ENCODE data around the gene MCM9.

Gene MCM9

DNA sequence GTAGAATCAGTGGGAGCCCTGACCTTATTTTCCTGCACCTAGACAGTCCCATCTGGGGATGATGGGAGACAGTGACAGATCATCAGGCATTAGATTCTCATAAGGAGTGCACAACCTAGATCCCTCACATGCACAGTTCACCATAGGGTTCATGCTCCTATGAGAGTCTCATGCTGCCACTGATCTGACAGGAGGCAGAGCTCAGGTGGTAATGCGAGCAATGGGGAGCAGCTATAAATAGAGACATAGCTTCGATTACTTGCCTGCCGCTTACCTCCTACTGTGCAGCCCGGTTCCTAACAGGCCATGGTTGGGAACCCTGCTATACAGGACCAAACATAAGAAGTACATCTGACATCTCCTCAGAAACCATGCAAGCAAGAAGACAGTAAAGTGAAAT lies 72.5 kb downstream of the MCM9 start:
- no peak for DNase-seq

DNA sequence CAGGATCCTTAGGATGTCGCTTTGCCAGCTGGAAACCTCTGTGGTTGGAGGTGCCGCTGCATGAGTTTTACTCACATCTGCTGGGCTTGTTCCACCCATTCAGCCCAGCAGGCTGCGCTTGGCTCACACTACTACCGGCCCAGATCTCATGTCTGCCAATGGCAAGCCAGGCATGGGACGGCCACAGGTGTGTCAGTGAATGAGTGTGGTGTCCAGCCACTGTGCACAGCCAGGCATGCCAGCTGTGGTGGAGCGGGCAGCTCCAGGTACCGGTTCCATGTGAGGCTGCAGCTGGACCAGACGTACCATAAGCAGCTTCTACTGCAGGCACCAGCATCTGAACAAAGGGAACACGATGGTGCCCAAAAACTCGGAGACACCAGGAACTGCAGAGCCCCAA lies 74.1 kb downstream of the MCM9 start:
- DNase-seq = no peak

DNA sequence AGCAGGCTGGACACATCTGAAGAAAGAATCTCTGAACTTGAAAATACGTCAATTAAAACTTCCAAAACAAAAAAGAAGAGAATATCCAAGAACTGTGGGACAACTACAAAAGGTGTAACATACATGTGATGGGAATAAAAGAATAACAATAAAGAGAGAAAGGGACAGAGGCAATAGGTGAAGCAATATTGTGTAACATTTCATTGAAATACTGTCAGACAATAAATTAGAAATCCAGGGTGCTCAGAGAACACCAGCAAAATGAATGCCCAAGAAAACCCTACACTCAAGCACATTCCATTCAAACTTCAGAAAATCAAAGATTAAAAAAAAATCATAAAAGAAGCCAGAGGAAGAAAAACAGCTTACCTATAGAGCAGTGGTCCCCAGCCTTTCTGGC lies 74.6 kb downstream of the MCM9 start:
- DNase-seq = no peak

DNA sequence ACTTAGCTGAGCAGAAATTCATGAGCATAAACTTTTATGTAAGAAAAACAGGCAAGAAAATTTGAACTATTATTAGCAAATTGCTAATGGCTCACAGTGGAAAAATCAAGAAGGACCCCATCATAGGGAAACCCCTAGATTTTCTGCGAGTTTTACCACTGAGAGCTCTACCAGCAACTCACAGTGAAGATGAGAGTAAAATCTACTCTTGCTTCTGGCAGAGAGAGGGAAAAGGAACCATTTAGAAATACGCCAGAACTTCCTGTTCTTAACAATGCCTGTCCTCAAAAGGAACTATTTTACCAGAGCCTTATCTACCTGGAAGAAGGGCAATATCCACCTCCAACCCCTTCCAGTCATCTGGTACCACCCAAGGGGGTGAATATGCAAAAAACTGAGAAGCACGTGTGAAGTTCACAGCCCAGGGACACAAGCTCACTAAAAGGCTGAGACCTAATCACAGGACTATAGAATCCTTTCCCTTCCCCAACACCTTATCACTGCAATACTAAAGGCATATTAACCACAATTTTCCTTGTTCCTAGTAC lies 75.4 kb downstream of the MCM9 start:
- no peak for DNase-seq

DNA sequence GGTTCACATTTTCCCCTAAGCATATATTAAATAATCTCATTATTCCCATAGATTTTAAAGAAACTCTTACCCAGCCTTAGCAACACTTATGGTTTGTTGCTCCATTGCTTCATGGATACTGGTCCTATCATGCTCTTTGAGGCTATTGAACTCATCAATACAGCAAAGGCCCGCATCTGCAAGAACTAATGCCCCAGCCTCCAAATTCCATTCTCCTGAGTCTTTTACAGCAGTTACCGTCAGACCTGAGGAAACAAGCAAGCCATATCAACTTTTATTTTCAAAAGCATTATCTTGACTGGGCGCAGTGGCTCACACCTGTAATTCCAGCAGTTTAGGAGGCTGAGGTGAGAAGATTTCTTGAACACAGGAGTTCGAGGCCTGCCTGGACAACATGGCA lies 78.7 kb downstream of the MCM9 start:
- no peak for DNase-seq

DNA sequence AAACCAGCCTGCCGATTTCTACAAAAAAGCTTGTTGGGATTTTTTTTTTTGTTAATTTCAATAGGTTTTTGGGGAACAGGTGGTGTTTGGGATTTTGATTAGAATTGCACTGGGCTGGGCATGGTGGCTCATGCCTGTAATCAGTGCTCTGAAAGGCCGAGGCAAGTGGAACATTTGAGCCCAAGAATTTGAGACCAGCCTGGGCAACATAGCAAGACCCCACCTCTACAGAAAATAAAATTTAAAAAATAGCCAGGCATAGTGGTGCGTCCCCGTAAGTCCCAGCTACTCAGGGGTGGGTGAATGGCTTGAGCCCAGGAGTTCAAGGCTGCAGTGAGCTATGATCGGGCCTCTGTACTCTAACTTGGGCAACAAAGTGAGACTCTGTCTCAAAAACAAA lies 81.6 kb downstream of the MCM9 start:
- DNase-seq = no peak

DNA sequence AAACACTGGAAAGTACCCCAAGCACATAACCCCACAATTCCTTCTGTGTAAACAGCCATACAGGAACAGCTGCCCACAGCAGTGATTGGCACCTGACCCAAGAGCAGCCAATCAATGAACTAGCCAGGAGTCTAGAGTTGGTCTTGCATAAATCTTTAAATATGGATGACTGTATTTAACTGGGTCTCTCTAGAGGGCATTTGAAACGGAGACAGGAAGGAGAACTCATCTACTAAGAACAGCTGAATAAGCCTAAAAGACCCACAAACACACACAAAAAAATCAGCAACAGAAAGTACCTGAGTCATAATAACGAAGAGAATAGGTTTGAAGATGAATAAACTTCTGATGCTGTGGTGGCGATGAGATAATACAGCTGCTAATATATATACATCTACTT lies 90.0 kb downstream of the MCM9 start:
- no peak for DNase-seq

DNA sequence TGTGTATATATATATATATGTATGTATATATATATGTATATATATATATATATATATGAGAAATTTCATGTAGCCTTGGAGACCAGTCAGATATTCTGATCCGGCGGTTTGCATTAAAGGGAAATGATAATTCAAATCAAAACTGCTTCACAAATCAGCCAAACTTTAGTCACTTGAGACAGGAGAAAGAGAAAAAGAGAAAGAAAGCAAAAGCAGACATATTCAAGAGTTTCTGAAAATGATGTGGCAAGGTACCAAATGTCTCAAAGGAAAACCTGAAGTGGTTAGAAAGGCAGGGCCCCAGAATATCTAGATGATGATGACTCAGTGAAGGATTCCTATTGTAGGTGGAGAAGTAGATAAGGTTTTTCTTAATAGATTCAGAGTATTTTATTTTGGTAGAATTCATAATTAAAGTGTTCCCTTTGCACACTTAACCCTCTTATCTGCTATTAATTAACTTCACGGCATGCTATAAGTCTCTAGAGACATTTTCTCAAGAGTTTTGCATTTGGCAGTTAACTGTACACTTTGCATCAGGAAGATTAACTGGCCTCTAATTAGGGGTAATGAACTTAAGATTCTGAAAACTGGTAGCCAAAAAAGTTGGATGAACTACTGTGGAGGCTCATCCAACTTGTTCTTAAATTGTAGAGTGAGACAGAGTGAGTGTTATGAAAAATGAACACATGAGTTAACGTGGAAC lies 91.1 kb downstream of the MCM9 start:
- DNase-seq = no peak

DNA sequence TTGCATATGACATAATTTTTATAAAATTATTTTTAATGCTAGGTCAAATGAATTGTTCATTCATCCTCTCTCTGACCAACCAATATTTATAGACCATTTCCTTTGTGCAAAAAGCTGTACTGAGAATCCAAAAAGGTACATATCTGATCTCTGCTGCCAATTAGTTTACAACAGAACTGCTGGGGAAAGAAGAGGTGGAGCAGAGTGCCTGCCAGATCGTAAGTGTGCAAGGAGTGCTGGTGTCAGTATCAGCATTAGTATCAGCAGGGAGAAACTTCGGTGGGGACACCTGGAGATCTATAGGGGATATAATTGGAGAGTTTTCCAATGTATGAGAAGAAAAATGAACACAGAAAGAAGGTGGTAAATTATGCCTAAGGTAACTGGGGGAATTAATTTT lies 104.3 kb downstream of the MCM9 start:
- DNase-seq = no peak

DNA sequence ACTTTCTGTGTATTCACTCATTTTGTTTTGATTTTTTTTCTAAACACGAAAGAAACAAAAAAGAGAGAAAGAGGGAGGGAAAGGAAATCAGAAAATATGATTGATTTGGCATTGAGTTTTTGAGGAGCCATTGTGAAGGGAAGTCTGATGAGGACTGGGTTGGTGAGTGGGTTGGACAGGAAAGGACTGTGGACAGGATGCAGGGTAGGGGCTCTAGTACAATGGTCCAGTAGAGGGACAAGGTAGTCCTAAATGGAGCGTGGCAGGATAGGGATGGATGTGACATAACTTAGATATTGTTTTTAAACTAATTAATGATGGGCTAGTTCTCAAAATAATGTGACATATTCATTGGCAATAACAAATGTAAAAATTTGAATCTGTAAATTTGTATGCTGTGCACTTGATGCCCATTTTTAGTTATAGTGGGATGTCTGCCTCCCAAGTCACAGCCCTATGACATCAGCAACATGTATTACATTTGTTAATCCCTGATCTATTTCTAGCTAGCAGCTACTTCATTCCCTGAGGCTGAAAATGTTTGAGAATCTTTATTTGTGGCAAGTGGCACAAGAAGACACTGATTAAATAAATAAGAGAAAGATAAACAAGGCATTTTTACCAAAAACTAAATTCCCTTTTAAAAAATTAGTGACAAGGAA lies 105.0 kb downstream of the MCM9 start:
- DNase-seq = no peak

DNA sequence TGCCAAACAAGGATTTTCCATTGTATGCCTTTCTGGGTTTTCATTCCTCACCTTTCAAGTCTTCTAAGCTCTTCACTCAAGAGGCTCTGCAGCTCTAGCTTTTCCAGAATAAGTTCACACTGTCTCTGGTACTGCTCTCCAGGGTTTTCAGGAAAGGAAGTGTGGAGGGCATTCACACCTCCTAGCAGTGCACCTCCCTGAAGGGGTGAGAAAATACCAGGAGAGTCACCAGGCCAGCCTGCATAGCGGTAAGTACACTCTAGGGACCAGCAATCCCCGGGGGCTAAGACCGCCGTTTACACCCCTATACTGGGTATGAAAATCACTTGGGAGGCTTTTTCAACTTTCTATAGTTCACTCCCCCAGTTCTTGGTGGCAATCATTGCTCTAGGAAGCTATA lies 108.9 kb downstream of the MCM9 start:
- no peak for DNase-seq

DNA sequence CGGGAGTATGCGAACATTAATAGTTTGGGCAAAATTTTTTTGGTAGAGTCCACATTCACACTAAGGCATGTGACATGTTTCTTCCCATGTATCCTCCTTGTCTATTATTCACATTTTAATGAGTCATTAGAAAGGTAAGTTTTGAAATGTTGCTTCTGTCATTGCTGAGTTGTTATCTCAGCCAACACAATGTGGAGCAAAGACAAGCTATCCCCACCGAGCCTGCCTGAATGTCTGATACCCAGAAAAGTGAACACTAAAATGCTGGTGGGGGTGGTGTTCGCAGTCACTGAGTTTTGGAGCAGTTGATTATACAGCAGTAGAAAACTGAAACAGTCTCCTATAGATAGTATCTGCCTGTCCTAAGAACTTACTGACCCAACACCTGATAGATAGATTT lies 109.3 kb downstream of the MCM9 start:
- no peak for DNase-seq

DNA sequence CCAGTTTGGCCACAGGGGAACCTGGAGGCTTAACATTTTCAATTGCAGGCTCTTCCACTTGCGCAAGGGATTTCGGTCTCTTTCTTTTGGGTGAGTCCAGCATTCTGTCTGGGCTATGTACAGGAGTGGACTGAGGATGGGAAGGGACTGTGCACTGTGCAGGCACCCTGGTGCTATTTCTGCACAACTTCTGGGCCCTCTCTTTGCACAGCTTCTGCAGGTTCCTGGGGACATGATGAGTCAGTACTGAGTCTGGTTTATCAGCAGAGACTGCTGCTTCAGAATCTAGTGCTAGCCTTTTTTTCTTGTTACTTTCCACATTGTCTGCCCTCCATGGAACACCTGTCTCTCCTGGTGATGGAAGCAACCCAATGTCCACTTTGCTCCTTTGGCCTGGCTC lies 119.5 kb downstream of the MCM9 start:
- no peak for DNase-seq

DNA sequence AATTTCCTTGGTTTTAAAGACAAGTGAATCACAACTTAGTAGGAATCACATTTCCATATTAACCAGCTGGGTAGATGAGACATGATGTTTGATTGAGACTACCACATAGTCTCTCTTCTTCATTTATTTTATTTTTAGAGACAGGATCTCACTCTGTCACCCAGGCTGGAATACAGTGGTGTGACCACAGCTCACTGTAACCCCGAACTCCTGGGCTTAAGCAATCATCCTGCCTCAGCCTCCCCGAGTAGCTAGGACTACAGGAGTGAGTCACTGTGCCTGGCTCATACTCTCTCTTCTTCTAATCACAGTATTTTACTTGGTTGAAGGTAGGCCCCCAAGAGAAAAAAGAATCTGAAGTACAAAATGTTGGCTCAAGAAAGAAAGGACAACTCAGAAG lies 121.2 kb downstream of the MCM9 start:
- DNase-seq = no peak

DNA sequence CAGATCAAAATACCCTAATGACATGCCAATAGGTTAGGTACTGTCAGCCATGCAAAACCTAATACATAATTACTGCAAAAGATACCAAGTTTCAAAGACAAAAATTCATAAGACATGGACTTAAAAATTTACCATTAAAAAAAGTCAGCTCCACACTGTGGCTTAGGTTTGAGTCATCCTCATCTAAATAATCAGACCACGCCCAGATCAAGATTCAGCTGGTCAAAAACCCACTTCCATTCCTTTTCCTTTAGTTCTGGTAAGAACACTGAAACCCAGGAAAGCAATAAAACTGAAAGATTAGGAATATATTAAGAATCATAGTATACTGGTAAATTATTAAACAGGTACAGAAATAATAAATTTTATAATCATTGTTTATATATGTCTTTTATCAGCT lies 122.0 kb downstream of the MCM9 start:
- no peak for DNase-seq

DNA sequence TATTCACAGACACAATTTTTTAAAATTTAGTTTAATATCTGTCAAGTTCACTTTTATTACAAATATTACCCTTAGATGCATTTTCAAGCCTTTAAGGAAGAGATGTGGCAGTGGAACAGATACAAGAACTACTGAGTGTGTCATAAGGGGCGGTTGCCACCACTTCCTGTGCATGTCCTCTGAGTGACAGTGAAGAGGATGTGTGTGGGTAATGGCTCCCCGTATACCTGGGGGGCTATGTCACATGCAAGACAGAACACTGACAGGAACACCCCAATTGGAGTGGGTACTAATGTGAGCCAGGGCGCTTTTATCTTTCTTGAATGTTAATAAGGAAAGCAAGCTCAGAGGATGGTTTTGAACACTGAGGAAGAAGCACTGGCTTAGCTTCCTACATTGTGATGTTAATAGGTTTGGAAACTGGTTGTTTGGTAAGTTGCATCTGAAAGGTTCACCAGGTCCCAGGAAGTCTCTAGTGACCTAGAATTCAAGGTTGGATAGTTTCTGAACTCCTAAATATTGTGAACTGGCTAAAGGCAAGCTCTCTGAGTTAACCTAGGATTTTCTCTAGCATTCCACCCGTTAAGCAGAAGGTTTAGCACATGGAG lies 124.4 kb downstream of the MCM9 start:
- peak; percentile 58 for DNase-seq

DNA sequence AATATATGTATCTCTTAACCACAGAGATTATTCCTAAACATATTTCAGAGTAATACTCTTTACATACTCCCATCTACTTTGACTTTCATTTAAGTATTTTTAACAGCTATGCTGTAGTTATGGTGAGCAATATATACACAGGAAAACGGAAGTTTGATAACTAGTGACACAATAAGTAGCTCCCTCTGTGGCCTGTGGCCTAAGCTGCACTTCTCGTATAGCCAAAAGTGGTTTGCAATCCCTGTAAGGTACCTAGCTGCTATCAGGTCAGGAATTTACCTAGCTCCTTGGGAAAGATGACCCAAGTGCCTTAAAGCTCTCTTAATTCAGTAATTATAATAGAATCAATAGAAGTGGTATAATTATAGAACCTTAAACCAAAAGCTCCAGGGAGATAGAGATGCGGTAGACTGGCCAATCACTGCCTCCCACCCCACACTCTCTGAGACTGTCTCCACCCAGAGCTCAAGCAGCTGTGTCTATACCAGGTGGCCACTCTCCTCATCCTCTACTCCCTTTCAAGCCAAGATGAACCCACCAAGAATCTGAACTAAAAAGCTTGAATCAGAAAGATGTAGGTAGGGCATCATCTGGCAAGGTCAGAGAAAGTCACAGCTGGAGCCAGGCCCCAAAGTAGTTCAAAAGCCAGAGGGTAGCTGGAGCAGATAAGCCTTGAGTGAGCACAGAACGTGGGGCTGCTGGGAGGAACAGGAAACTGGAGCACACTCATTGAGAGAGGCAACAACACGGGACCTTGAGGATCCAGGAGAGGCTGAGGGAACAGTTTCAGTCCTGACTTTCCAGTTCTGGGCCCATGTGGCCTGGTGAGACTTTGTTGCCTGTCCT lies 125.9 kb downstream of the MCM9 start:
- DNase-seq = no peak

DNA sequence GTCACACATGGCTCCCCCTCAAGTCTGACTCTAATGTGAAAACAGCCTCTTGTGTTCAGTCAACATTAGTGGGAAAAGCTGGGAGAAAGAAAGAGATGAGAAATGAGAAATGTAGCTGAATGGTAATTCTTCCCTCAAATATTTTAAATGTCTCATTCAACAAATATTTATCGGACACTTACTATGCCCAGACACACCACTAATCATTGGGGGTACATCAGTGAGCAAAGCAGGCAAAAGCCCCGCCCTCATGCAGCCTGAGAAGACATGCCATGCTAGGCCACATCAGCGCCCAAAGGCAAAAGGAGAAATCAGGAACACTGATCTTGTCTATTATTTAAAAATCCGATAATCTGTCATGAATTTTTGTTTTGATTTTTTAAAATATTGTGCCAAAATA lies 130.9 kb downstream of the MCM9 start:
- DNase-seq = no peak

DNA sequence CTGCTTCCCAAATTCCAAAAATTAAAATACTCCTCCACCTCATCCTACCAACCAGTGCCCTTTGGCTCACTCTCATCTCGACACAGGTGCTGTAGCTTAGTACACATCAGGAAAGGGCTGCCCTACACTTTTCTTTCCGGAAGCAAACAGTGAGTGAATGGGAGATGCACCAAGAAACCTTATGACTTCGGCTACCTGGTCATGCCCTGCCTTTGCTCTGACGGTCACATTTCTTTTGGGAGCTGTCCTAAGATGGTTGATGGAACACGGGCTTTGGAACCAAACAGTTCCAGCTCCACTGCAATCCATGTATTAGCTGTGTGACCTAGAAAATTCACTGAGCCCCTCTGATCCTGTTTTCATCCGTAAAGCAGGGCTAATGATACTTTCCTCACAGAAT lies 133.7 kb downstream of the MCM9 start:
- DNase-seq = no peak

DNA sequence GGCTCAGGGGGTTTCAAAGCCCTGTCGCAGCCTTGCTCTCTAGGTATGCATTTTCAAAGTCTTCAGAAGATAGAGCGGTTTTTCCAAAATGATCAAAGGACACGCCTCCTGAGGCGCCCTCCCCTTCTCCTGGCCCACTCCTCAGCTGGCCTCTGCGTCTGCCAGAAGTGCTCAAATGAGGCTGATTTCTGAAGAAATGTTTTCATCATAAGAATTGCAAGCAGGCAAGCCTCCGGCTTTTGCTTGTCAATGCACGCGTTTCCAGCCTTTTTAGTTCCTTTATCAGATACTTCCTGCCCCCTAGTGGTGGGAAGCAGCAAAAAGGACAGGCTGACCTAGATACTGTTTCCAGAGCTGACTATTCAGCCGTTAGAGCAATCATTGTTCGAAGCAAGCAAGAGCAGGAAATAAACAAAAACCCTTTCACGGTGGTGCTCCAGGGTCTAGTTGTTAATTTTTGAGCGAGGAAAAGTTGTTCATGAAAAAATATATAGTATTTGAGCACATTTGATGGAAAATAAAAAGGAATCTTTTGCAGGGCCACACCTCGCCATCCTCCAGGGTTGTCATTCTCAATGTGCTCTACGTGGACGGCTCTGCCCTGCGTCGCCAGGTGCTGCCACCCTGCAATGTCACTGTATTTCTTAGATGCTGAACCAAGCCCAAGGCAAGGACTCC lies 134.4 kb downstream of the MCM9 start:
- peak; percentile 74 for DNase-seq

DNA sequence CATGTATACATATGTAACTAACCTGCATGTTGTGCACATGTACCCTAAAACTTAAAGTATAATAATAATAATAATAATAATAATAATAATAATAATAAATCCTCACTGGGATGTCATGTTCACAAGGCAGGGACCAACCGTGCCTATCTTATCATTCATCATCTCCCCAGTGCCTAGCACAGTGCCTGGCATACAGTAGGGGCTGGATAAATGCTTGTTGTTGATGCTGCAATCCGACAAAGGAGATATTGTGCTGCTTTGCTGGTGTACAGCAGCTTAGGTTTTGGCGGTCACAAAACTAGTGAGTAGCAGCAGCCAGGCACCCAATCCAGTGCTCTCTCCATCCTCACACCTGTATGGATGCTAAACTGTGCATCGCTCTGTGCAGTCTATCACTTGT lies 135.1 kb downstream of the MCM9 start:
- no peak for DNase-seq

DNA sequence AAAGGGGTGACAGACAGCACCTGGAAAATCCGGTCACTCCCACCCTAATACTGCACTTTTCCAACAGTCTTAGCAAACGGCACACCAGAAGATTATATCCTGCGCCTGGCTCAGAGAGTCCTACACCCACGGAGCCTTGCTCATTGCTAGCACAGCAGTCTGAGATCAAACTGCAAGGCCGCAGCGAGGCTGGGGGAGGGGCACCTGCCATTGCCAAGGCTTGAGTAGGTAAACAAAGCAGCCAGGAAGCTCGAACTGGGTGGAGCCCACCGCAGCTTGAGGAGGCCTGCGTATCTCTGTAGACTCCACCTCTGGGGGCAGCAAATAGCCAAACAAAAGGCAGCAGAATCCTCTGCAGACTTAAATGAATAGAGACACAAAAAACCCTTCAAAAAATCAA lies 138.4 kb downstream of the MCM9 start:
- DNase-seq = peak; percentile 75

DNA sequence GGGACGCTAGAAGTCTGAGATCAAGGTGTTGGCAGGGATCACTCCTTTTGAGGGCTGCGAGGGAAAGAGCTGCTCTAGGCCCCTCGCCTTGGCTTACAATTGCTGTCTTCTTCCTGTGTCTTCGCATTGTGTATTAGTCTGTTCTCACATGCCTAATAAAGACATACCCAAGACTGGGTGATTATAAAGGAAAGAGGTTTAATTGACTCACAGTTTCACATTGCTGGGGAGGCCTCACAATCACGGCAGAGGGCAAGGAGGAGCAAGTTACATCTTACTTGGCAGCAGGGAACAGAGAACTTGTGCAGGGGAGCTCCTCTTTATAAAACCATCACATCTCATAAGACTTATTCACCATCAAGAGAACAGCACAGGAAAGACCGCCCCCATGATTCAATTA lies 143.5 kb downstream of the MCM9 start:
- DNase-seq = no peak

All from stimulated activated naive CD4-positive, alpha-beta T cell treated with Interleukin-2 at 50 U/mL for 16 hours (primary cell).